Ectodermal cell (in vitro differentiated cells): Measurements from ENCODE around the gene GABRG3.
"Not testable (repeated sequence)": the region's sequence is repeated elsewhere in the genome, so short reads cannot be mapped to it uniquely, and the experiment has no call there.

Source experiments
- H3K27ac ChIP-seq: 2 replicates; pipeline ENCODE4 v1.7.0; 2013; ENCODE audit warnings: mild to moderate bottlenecking, low read depth, low read length; ENCODE audit not compliant: insufficient read depth, poor library complexity, severe bottlenecking
- H3K27me3 ChIP-seq: 2 replicates; pipeline ENCODE4 v1.7.0; 2013; ENCODE audit warnings: mild to moderate bottlenecking, low read length; ENCODE audit not compliant: insufficient read depth, control insufficient read depth, poor library complexity, severe bottlenecking
- H3K36me3 ChIP-seq: one replicate; pipeline ENCODE4 v1.7.0; 2013; ENCODE audit warnings: low read length; ENCODE audit not compliant: control insufficient read depth, insufficient read depth
- H3K4me1 ChIP-seq: one replicate; pipeline ENCODE4 v1.7.0; 2013; ENCODE audit warnings: low read length; ENCODE audit not compliant: control insufficient read depth, insufficient read depth
- H3K4me3 ChIP-seq: 2 replicates; pipeline ENCODE4 v1.7.0; 2013; ENCODE audit warnings: low read depth, low read length, control low read depth; ENCODE audit not compliant: insufficient read depth
- H3K9me3 ChIP-seq: 2 replicates; pipeline ENCODE4 v1.7.0; 2013; ENCODE audit warnings: mild to moderate bottlenecking, low read length, moderate library complexity; ENCODE audit not compliant: control insufficient read depth
- WGBS, 2 experiments: methylation state at CpG; one replicate each; pipeline ENCODE4 v1.1.7; 2013; ENCODE audit warnings: missing lambda C conversion rate in 2 of 2; 5-methylcytosine and 5-hydroxymethylcytosine counted together

GABRG3 gene

GRCh38 chr15:27191515-27191914, 220.5 kb downstream of the GABRG3 start:
- not testable (repeated sequence) for H3K9me3 ChIP-seq, H3K27me3 ChIP-seq, H3K4me1 ChIP-seq, H3K36me3 ChIP-seq, H3K27ac ChIP-seq, H3K4me3 ChIP-seq
- WGBS, 2 experiments: 90 to 96% methylated on average over 4 of the region's 4 CpGs

- Histone ChIP-seq H3K4me1 (no peaks in the 10 kb centered on the region), H3K4me3 (no peak overlapping the region), H3K36me3 (no peaks in the 10 kb centered on the region), H3K9me3 (no peaks in the 10 kb centered on the region), H3K27me3 (no peaks in the 10 kb centered on the region), H3K27ac (no peak overlapping the region)
- 91 to 92% methylated on average over 6 of the region's 6 CpGs for WGBS, 2 experiments
Observed at GRCh38 chr15:27196691-27197090, 225.7 kb downstream of the GABRG3 start.

GRCh38 chr15:27201425-27201824, 230.4 kb downstream of the GABRG3 start:
- H3K4me3 ChIP-seq: no peak overlapping the region
- no peaks in the 10 kb centered on the region for H3K4me1 ChIP-seq
- H3K36me3 ChIP-seq: no peaks in the 10 kb centered on the region
- WGBS, 2 experiments: 81 to 92% methylated on average over 1 to 2 of the region's 3 CpGs
- H3K9me3 ChIP-seq: no peaks in the 10 kb centered on the region
- no peak overlapping the region for H3K27ac ChIP-seq
- H3K27me3 ChIP-seq: no peaks in the 10 kb centered on the region

DNA sequence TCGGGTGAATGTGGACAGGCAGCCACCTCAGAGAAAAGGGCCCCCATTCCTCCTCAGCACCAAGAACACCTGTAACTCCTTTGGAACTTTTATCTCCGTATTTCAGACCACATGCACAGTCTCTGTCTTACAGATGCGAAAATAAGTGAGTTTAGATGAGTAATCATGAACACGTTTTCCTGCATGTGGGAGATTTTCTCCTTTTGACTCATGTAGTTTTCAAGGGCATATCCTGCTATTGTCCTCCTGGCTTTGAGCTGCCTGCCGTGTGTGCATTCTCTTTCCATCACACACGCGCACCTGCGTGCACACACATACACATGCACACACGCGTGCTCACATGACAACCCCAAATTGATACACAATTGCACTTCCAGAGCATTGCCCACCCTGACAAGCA, 239.2 kb downstream of the GABRG3 start:
- WGBS, 2 experiments: 86 to 90% methylated on average over 10 of the region's 10 CpGs
- H3K4me3 ChIP-seq: no peak overlapping the region
- no peaks in the 10 kb centered on the region for H3K9me3 ChIP-seq
- no peaks in the 10 kb centered on the region for H3K4me1 ChIP-seq
- no peaks in the 10 kb centered on the region for H3K27me3 ChIP-seq
- no peak overlapping the region for H3K27ac ChIP-seq
- H3K36me3 ChIP-seq: no peaks in the 10 kb centered on the region

DNA sequence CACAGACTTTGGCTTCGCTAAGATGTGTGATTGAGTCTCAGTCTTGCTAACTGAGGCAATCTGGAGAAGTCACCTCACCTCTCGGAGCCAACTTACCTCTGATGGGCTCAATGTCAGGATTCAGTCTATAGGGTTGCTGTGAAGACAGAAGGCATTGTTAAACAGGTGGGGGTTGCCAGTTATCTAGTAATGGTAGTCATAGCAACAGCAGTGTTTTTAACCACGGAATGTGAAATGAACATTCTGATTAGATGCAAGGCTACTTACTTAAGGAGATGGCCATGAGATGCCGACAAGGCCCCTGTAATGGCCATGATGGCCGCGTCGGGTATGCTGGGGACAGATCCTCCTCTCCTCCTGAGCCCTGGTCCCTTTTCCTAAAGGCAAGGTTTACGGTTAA, 243.1 kb downstream of the GABRG3 start:
- Histone ChIP-seq H3K9me3 (no peaks in the 10 kb centered on the region), H3K36me3 (no peaks in the 10 kb centered on the region)

GRCh38 chr15:27214961-27215360, 244.0 kb downstream of the GABRG3 start:
- Histone ChIP-seq H3K27me3 (no peaks in the 10 kb centered on the region), H3K4me1 (no peaks in the 10 kb centered on the region), H3K36me3 (no peaks in the 10 kb centered on the region), H3K27ac (no peak overlapping the region), H3K9me3 (no peaks in the 10 kb centered on the region), H3K4me3 (no peak overlapping the region)
- WGBS, 2 experiments: 90 to 96% methylated on average over 3 of the region's 3 CpGs

More for the DNA sequence above, 243.1 kb downstream of the GABRG3 start:
- Histone ChIP-seq H3K4me1 (no peaks in the 10 kb centered on the region), H3K4me3 (no peak overlapping the region), H3K27ac (no peak overlapping the region), H3K27me3 (no peaks in the 10 kb centered on the region)
- WGBS, 2 experiments: 90 to 92% methylated on average over 8 of the region's 8 CpGs

- WGBS, 2 experiments: 91 to 96% methylated on average over 8 of the region's 8 CpGs
- no peak overlapping the region for H3K27ac ChIP-seq
Observed at GRCh38 chr15:27218426-27218825, 247.4 kb downstream of the GABRG3 start.

DNA sequence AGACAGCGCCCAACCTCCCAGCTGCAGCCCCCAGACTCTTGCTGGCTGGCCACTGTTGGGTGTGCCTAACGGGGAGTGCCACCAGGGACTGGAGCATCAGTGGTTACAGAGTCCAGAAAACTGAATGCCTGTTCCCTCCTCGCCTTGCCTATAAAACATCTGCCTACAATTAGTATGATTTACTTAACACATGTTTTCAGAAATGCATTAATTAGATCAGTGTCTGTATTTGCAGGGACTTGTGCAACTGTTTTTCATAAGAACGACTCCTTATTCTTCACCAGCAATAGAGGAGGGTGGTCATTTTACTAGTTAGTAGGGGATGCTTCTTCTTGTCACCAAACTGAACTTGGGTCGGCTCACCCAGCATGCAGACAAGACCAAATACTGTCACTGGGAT, 248.7 kb downstream of the GABRG3 start:
- Histone ChIP-seq H3K4me1 (no peaks in the 10 kb centered on the region), H3K36me3 (no peaks in the 10 kb centered on the region), H3K9me3 (no peaks in the 10 kb centered on the region), H3K27me3 (no peaks in the 10 kb centered on the region), H3K4me3 (no peak overlapping the region), H3K27ac (no peak overlapping the region)
- WGBS, 2 experiments: 88 to 93% methylated on average over 5 of the region's 5 CpGs

More at GRCh38 chr15:27218426-27218825, 247.4 kb downstream of the GABRG3 start:
- no peaks in the 10 kb centered on the region for H3K27me3 ChIP-seq
- H3K36me3 ChIP-seq: no peaks in the 10 kb centered on the region
- H3K4me1 ChIP-seq: no peaks in the 10 kb centered on the region
- no peak overlapping the region for H3K4me3 ChIP-seq
- no peaks in the 10 kb centered on the region for H3K9me3 ChIP-seq

- no peaks in the 10 kb centered on the region for H3K4me1 ChIP-seq
- no peaks in the 10 kb centered on the region for H3K9me3 ChIP-seq
- 93 to 94% methylated on average over 4 of the region's 4 CpGs for WGBS, 2 experiments
- H3K36me3 ChIP-seq: no peaks in the 10 kb centered on the region
- no peak overlapping the region for H3K27ac ChIP-seq
- H3K4me3 ChIP-seq: no peak overlapping the region
- H3K27me3 ChIP-seq: no peaks in the 10 kb centered on the region
Observed at GRCh38 chr15:27220199-27220598, 249.2 kb downstream of the GABRG3 start.

DNA sequence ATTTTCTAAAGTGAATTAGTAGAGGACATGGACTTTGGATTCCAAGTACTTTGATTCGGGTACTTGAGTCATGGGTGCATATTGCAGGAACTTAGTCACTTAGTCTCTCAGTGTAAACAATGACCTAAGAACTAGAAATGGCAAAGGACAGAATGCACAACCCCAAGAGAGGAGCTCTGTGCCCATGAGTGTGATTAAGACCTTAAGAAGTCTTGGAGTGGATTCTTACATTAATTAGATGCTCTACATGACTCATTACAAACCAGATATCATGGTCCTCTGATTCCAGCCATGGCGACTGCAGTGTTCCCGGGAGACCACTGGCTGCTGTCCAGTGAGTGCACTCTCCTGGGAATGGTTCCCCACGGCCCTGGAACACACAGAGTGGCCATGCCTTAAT, 251.5 kb downstream of the GABRG3 start:
- H3K4me1 ChIP-seq: no peaks in the 10 kb centered on the region
- H3K4me3 ChIP-seq: no peak overlapping the region
- no peaks in the 10 kb centered on the region for H3K27me3 ChIP-seq
- no peak overlapping the region for H3K27ac ChIP-seq
- no peaks in the 10 kb centered on the region for H3K36me3 ChIP-seq
- WGBS, 2 experiments: 87 to 93% methylated on average over 4 of the region's 4 CpGs
- H3K9me3 ChIP-seq: no peaks in the 10 kb centered on the region

- no peak overlapping the region for H3K27ac ChIP-seq
- H3K4me3 ChIP-seq: no peak overlapping the region
- WGBS, 2 experiments: 90 to 95% methylated on average over 2 of the region's 2 CpGs
- H3K27me3 ChIP-seq: no peaks in the 10 kb centered on the region
- no peaks in the 10 kb centered on the region for H3K9me3 ChIP-seq
- no peaks in the 10 kb centered on the region for H3K4me1 ChIP-seq
- H3K36me3 ChIP-seq: no peaks in the 10 kb centered on the region
Observed at GRCh38 chr15:27223179-27223578, 252.2 kb downstream of the GABRG3 start.
